ENCODE measurements around the gene MUC3A.
"Not testable (repeated sequence)": the region's sequence is repeated elsewhere in the genome, so short reads cannot be mapped to it uniquely, and the experiment has no call there.

MUC3A gene

DNA sequence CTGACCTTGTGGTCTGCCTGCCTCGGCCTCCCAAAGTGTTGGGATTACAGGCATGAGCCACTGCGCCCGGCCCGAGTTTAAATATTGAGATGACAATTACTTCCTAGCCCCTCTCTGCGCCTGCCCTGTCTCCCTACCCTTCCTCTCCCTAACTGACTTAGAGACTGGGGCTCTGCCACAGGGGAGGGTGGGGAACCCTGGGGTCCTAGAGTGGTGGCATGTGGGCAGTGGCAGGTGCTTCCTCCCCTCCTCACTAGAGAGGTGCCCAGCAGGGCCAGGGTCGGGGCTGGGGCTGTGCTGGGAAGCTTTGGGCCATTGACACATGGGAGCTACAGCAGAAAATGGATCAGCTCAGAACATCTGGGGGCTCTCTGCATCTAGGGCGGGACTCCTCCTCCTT is 46.7 kb upstream of the MUC3A start:
- no peaks in the 10 kb centered on the region for H3K9me3 ChIP-seq (ENCODE audit: control insufficient read depth, insufficient read depth, low read depth, low read length)
- no peak overlapping the region for H3K27ac ChIP-seq (ENCODE audit: extremely low read depth, low read depth, low read length)
- no peak overlapping the region for H3K4me3 ChIP-seq (ENCODE audit: low read depth, low read length)
- ChIA-PET CTCF (interaction anchor here (0.7 to 3.9 kb wide), 2 partner anchors 156 to 183 kb away, joined by 3 to 22 read pairs; no protein-coding TSS in a partner anchor), POLR2A (no interaction called here)
- TF ChIP-seq ZNF302 (tag by site-specific recombination; IDR thresholded peaks at IDR 0.05; ENCODE audit: low read depth), result no peak
- no peak for TF ChIP-seq ZNF629 (tag by site-specific recombination; IDR thresholded peaks at IDR 0.05)
- TF ChIP-seq ZBTB20 (tag by site-specific recombination; IDR thresholded peaks at IDR 0.05), result no peak
- no peak for TF ChIP-seq ZNF10 (tag by site-specific recombination; IDR thresholded peaks at IDR 0.05)
- TF ChIP-seq ZNF830 (tag by site-specific recombination; IDR thresholded peaks at IDR 0.05; ENCODE audit: low read depth), result no peak
- no peak for TF ChIP-seq ZBTB48 (tag by site-specific recombination; IDR thresholded peaks at IDR 0.05)
- TF ChIP-seq ZNF660 (tag by site-specific recombination; IDR thresholded peaks at IDR 0.05), result no peak
- TF ChIP-seq ZNF416 (tag by site-specific recombination; IDR thresholded peaks at IDR 0.05), result no peak
- no peak for TF ChIP-seq ZNF473 (tag by site-specific recombination; IDR thresholded peaks at IDR 0.05)
- TF ChIP-seq ZEB2 (tag by site-specific recombination; IDR thresholded peaks at IDR 0.05), result no peak
- TF ChIP-seq, protein P1, sequence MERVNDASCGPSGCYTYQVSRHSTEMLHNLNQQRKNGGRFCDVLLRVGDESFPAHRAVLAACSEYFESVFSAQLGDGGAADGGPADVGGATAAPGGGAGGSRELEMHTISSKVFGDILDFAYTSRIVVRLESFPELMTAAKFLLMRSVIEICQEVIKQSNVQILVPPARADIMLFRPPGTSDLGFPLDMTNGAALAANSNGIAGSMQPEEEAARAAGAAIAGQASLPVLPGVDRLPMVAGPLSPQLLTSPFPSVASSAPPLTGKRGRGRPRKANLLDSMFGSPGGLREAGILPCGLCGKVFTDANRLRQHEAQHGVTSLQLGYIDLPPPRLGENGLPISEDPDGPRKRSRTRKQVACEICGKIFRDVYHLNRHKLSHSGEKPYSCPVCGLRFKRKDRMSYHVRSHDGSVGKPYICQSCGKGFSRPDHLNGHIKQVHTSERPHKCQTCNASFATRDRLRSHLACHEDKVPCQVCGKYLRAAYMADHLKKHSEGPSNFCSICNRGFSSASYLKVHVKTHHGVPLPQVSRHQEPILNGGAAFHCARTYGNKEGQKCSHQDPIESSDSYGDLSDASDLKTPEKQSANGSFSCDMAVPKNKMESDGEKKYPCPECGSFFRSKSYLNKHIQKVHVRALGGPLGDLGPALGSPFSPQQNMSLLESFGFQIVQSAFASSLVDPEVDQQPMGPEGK (tag by site-specific recombination; IDR thresholded peaks at IDR 0.05), result no peak
- TF ChIP-seq ZNF664 (tag by site-specific recombination; IDR thresholded peaks at IDR 0.05), result no peak
- TF ChIP-seq HOXA7 (CRISPR knock-in tag; IDR thresholded peaks at IDR 0.05; ENCODE audit: borderline replicate concordance), result no peak
- TF ChIP-seq REPIN1 (tag by site-specific recombination; IDR thresholded peaks at IDR 0.05; ENCODE audit: low read depth), result no peak
- no peak for TF ChIP-seq ZBTB8A (tag by site-specific recombination; IDR thresholded peaks at IDR 0.05)
- no peak for TF ChIP-seq WT1 (tag by site-specific recombination; IDR thresholded peaks at IDR 0.05)
- TF ChIP-seq ZNF157 (tag by site-specific recombination; IDR thresholded peaks at IDR 0.05), result no peak
- no peaks in the 10 kb centered on the region for H3K4me1 ChIP-seq (ENCODE audit: control insufficient read depth, insufficient read depth, low read length)
- H3K36me3 ChIP-seq (ENCODE audit: control insufficient read depth in 2 of 2, insufficient read depth in 1 of 2, low read length in 2 of 2), result no peaks in the 10 kb centered on the region

DNA sequence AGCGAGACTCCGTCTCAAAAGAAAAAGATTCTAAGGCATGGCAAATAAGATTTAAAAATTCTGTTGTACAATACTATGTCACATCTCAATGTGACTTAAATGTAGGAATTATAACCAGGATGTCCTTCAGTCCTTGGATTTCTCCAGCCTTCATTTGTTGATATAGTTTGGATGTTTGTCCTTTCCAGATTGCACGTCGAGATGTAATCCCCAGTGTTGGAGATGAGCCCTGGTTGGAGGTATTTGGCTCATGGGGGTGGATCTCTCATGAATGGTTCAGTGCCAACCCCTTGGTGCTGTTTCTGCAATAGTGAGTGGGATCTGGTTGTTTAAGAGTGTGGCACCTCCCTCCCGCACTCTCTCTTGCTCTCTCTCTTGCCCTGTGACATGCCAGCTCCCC is 40.8 kb upstream of the MUC3A start:
- Histone ChIP-seq H3K4me1 (ENCODE audit: control insufficient read depth, insufficient read depth, low read length) (no peaks in the 10 kb centered on the region), H3K36me3 (ENCODE audit: control insufficient read depth in 2 of 2, insufficient read depth in 1 of 2, low read length in 2 of 2) (no peaks in the 10 kb centered on the region), H3K27ac (ENCODE audit: extremely low read depth, low read depth, low read length) (no peak overlapping the region), H3K9me3 (ENCODE audit: control insufficient read depth, insufficient read depth, low read depth, low read length) (no peaks in the 10 kb centered on the region), H3K4me3 (ENCODE audit: low read depth, low read length) (no peak overlapping the region)
- ChIA-PET POLR2A (no interaction called here), CTCF (no interaction called here)
- peak; percentile 97 for TF ChIP-seq ZNF184 (tag by site-specific recombination; IDR thresholded peaks at IDR 0.05)
- TF ChIP-seq ZNF302 (tag by site-specific recombination; IDR thresholded peaks at IDR 0.05; ENCODE audit: low read depth), result no peak

DNA sequence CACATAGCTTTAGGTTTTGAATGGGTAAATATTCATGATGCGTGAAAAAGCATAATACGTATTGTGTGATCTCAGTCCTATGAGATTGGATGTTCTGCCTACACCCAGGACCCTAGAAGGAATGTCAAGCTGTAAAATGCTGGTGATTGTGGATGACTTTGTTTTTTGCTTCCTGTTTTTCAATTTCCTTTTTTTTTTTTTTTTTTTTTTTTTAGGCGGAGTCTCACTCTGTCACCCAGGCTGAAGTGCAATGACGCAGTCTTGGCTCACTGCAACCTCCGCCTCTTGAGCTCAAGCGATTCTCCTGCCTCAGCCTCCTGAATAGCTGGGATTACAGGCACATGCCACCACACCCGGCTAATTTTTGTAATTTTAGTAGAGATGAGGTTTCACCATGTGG is 38.9 kb upstream of the MUC3A start:
- H3K36me3 ChIP-seq (ENCODE audit: control insufficient read depth in 2 of 2, insufficient read depth in 1 of 2, low read length in 2 of 2); H3K4me1 ChIP-seq (ENCODE audit: control insufficient read depth, insufficient read depth, low read length); POLR2A ChIA-PET; H3K9me3 ChIP-seq (ENCODE audit: control insufficient read depth, insufficient read depth, low read depth, low read length); H3K4me3 ChIP-seq (ENCODE audit: low read depth, low read length); H3K27ac ChIP-seq (ENCODE audit: extremely low read depth, low read depth, low read length): not testable (repeated sequence)
- CTCF ChIA-PET, result interaction anchor here (0.6 to 1.2 kb wide), 2 partner anchors 148 to 742 kb away, joined by 3 to 4 read pairs; no protein-coding TSS in a partner anchor

DNA sequence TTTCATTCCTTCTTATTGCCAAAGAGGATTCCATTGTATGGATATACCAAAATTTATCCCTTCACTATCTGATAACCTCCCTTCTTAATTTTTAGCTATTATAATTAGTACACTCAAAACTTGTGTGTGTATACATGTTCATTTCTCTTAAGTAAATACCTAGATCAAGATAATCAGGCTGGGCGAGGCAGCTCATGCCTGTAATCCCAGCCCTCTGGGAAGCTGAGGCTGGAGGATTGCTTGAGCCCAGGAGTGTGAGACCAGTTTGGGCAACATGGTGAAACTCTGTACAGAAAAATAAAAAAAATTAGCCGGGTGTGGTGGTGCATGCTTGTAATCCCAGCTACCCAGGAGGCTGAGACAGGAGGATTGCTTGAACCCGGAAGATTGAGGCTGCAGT is 37.9 kb upstream of the MUC3A start:
- CTCF ChIA-PET, result interaction anchor here (0.6 to 1.2 kb wide), 2 partner anchors 147 to 259 kb away, joined by 3 to 5 read pairs; no protein-coding TSS in a partner anchor
- no peak for TF ChIP-seq GFI1B (tag by site-specific recombination; IDR thresholded peaks at IDR 0.05)
- TF ChIP-seq OVOL3 (tag by site-specific recombination; IDR thresholded peaks at IDR 0.05), result no peak
- TF ChIP-seq ZNF184 (tag by site-specific recombination; IDR thresholded peaks at IDR 0.05), result no peak
- TF ChIP-seq ZNF138 (tag by site-specific recombination; IDR thresholded peaks at IDR 0.05; ENCODE audit: borderline replicate concordance), result no peak
- no peak for TF ChIP-seq ZNF701 (tag by site-specific recombination; IDR thresholded peaks at IDR 0.05)
- TF ChIP-seq EGR2 (tag by site-specific recombination; IDR thresholded peaks at IDR 0.05; ENCODE audit: low read depth), result no peak
- TF ChIP-seq ZNF670 (tag by site-specific recombination; IDR thresholded peaks at IDR 0.05; ENCODE audit: low read depth), result no peak
- TF ChIP-seq, protein P2, sequence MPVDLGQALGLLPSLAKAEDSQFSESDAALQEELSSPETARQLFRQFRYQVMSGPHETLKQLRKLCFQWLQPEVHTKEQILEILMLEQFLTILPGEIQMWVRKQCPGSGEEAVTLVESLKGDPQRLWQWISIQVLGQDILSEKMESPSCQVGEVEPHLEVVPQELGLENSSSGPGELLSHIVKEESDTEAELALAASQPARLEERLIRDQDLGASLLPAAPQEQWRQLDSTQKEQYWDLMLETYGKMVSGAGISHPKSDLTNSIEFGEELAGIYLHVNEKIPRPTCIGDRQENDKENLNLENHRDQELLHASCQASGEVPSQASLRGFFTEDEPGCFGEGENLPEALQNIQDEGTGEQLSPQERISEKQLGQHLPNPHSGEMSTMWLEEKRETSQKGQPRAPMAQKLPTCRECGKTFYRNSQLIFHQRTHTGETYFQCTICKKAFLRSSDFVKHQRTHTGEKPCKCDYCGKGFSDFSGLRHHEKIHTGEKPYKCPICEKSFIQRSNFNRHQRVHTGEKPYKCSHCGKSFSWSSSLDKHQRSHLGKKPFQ (tag by site-specific recombination; IDR thresholded peaks at IDR 0.05), result no peak
- TF ChIP-seq, protein P3, sequence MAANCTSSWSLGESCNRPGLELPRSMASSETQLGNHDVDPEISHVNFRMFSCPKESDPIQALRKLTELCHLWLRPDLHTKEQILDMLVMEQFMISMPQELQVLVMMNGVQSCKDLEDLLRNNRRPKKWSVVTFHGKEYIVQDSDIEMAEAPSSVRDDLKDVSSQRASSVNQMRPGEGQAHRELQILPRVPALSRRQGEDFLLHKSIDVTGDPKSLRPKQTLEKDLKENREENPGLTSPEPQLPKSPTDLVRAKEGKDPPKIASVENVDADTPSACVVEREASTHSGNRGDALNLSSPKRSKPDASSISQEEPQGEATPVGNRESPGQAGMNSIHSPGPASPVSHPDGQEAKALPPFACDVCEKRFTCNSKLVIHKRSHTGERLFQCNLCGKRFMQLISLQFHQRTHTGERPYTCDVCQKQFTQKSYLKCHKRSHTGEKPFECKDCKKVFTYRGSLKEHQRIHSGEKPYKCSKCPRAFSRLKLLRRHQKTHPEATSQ (tag by site-specific recombination; IDR thresholded peaks at IDR 0.05), result no peak
- TF ChIP-seq ZNF585B (tag by site-specific recombination; IDR thresholded peaks at IDR 0.05), result no peak

More for the DNA sequence above, 37.9 kb upstream of the MUC3A start:
- no peaks in the 10 kb centered on the region for H3K4me1 ChIP-seq (ENCODE audit: control insufficient read depth, insufficient read depth, low read length)
- no peak overlapping the region for H3K27ac ChIP-seq (ENCODE audit: extremely low read depth, low read depth, low read length)
- no peaks in the 10 kb centered on the region for H3K9me3 ChIP-seq (ENCODE audit: control insufficient read depth, insufficient read depth, low read depth, low read length)
- H3K36me3 ChIP-seq (ENCODE audit: control insufficient read depth in 2 of 2, insufficient read depth in 1 of 2, low read length in 2 of 2), result no peaks in the 10 kb centered on the region
- POLR2A ChIA-PET, result no interaction called here
- no peak overlapping the region for H3K4me3 ChIP-seq (ENCODE audit: low read depth, low read length)

Measured in HEK293 (cell line).